ENCODE measurements around the gene PLXNA4.

GRCh38 chr7:132509643-132510042 lies 66.6 kb downstream of the PLXNA4 start:
- TF ChIP-seq YY1 (IDR thresholded peaks at IDR 0.05) = no peak
- no peak for TF ChIP-seq CTCF (IDR thresholded peaks at IDR 0.05; ENCODE audit: low read depth, low read length, missing input control)
- TF ChIP-seq JUND (IDR thresholded peaks at IDR 0.05) = no peak
